Measurements from ENCODE around the gene TPRKB.
"Not testable (repeated sequence)": the region's sequence is repeated elsewhere in the genome, so short reads cannot be mapped to it uniquely, and the experiment has no call there.

The TPRKB gene

DNA sequence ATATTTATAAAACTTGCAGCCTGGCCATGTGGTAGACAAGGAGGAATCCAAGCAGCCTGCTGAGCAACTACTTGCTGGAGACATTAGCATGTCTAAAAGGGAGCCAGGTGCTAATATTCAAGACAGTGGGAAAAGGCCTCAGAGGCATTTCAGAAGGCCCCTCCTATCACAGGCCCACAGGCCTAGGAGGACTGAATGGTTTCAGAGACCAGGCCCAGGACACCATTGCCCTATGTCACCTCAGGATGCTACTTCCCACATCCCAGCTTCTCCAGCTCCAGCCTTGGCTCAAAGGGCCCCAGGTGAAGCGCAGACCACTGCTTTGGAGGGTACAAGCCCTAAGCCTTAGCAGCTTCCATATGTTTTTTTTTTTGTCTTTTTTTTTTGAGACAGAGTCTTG is 39.0 kb downstream of the TPRKB start:
- DNase-seq: no peak

DNA sequence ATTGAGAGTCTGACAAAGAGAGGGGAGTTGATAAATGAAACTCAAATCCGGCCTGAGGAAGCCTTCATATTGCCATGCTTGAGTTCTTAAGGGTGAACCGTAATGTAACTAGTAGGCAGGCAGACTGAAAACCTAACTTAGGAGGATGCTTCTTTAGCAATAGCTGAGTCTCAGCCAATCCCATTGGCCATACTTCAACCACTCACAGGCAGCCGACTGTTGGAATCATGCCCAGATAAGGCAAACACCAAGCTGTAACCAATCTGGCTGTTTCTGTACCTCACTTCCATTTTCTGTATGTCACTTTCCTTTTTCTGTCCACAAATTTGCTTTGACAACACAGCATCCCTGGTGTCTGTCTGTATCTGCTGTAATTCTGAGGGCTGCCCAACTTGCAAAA is 39.5 kb downstream of the TPRKB start:
- no peak for DNase-seq

DNA sequence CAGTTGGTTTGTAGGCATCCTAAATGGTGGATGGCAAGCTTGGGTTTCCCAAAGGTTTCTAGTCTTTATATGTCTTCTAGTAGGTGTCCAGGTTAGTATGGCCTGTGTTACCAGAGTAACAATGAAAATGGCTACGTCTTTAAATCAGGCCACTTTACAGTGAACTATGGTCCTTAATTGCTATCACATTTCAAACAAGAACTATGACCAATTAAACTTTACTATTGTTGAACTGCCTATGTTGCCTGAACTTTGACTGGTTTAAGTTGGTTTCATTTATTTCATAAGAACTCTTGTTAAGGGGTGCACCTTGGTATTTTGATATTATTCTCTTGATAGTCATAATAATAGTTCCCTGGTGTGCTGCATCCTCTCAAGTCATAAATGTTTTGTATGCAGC is 40.2 kb downstream of the TPRKB start:
- DNase-seq: not testable (repeated sequence)

DNA sequence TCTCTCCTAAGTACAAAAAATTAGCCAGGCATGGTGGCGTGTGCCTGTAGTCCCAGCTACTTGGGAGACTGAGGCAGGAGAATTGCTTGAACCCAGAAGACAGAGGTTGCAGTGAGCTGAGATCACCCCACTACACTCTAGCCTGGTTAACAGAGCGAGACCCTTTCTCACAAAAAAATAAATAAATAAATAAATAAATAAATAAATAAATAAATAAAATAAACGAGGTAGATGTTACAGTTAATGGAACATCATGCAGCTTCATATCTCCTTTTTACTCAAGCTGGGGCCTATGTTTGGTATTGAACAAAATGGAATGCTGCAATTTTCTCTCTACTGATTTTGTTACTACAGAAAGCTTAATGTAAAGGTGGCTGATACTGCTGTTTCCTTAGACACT is 40.6 kb downstream of the TPRKB start:
- not testable (repeated sequence) for DNase-seq

DNA sequence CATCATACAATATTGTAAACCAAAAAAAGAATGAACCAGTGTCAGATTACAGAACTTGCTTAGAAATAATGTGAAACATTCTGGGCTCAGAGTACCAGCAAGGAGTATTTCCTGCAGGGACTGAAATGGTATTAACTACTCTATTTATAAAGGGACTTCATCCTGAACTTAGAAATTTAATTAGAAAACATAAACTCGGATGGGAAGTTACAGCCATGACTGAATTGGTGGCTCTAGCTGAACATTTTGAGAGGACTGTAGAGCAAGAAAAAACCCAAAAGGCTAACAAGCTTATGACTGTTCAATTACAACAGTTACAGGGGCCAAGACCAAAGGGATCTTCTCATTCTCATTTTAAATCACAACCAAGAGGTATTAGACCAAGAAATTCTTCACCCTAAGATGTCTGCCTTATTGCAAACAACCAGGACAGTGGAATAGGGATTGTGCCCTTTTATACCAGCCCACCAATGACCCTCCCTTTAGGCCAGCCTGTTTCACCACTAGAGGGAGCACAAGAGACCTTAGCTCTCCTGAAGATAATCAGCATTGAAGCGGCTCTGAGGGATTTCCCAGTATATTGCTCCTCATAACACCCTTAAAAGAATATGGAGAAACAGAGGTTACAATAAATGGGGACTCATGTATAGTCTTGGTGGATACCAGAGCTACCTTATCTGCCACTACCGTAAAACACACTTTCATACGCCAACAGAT is 46.6 kb downstream of the TPRKB start:
- not testable (repeated sequence) for DNase-seq

DNA sequence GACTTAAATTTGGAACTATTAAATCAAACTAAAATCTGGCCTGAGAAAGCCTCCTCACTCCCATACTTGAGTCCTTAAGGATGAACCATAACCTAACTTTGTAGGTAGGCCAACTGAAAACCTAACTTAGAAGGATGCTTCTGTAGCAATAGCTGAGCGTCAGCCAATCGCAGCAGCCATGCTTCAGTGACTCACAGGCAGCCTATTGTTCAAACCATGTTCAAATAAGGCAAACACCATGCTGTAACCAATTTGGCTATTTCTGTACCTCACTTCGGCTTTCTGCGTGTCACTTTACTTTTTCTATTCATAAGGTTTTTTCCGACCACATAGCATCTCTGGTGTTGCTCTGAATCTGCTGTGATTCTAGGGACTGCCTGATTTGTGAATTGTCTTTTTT is 48.7 kb downstream of the TPRKB start:
- DNase-seq: not testable (repeated sequence)

DNA sequence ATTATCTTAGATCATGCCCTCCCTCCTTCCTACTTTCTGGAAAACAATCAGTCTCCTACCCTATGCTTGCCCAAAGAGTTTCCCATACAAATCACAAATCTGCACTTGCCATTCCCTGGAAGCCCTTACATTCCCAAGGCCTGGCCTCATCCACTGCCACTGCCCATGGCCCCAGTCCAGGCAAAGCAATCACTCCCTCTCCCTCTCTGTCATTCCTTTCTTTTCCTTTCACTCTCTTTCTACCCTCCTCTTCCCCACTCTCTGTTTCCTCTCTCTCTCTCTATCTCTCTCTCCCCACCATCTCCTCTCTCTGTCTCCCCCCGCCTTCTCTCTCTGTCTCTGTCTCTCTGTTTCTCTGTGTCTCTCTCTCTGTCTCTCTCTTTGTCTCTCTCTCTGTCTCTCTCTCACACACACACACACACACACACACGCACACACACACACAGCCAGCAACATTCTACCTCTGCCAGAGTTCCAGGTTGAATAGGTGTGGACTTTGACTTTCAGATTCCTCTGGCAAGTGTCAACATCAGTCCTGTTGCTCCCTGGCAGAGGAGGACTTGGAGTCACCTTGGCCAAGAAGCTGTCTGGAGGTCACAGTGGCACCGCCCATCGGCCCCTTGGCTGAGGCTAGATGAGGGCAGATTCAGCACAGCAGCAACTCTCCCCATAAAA is 51.2 kb downstream of the TPRKB start:
- DNase-seq: no peak

DNA sequence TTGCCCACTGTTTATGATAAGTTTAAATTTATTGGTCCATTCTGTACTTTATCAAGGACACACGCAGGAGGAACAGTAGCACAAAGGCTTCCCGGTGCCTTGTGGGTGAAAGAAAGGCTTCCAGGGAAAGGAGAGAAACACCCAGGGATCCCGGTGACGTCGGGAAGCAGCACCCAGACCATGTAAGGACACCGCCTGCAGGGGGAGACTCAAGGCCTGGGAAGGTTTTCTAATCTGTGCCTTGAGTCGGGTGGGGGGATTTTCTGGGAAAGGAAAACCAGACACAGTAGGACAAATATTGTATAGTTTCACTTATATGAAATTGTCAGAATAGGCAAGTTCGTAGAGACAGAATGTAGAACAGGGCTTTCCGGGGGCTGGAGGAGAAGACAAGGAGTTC is 52.2 kb downstream of the TPRKB start:
- not testable (repeated sequence) for DNase-seq

DNA sequence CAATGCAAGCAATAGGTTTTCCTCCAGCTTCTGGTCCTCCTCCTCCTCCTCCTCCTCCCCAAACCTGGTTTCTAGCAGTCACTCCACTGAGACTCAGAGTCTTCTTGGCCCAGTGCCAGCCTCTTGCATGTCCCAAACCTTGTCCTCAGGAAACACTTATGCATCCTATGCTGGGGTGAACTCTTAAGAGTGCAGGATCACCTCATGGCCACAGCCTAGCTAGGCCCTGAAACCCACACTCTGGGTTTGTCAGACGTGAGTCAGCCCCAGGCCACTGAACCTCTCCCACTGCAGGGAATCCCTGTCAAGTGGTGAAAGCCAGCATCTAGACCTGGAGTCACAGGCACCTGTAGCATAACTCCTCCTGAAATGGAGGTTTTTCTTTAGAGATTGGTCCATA is 52.8 kb downstream of the TPRKB start:
- not testable (repeated sequence) for DNase-seq

DNA sequence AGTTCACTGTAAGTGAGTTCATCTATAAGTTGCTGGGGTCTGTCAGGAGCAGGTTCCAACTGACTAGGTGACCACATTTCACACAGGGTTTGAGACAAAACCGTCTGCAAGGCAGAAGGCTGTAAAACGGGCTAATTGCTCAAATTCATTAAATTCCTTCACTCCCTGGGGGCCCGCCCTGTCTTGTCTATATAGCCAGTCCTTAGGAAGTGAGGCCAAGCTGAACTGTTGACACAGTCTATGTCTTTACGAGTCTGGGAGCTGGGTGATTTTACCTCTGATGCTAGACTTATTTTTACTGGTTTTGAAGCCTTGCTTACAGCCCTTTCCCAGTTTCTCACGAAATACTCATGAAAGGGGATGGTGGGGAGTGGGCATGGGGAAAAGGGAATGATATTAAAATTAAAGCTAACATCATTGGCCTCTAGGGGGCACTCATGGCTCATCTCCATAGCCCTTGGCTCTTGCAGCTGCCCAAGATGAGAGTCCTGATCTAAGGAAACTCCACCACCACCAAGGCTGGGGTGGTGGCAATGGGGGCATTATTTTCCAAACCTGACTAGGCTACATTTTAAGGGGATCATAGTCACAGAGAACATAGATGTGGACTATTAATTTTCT is 57.1 kb downstream of the TPRKB start:
- DNase-seq: peak; percentile 3

All from NCI-H1092 treated with DMSO at 0.1 percent for 48 hours (cell line).